ENCODE data around the gene MCCC1. TPM values are rescaled to one million over a fixed set of nuclear protein-coding genes. Genes with fewer than 3 reads are reported as not detected.

MCCC1 gene
- total RNA-seq, 1 experiment from 2014 or later, result 61.7 TPM

DNA sequence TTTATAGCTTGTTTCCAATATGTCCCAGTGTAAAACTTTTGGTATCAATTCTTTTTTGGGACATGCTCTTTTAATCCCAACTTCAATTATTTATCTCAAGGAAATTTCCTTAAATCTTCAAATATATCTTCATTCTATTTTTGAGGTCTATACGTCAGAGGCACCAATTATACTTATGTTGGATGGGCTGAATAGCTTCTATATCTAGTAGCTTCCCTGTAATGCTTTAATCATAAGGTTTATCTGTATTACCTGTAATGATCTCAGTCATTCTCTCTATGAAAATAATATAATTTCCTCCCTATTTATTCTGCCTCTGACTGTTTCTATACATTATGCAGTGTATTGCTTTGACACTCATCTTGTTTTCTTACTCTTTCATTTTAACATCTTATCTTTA lies 29.9 kb upstream of the MCCC1 start:
- Histone ChIP-seq H3K36me3 (ENCODE audit: insufficient read depth, low read length) (peaks cover 21% of the 10 kb centered on the region), H4K20me1 (ENCODE audit: insufficient read depth, low read depth, low read length) (no peaks in the 10 kb centered on the region), H3K4me2 (ENCODE audit: low read depth, low read length, poor library complexity, severe bottlenecking) (no peak overlapping the region), H3K4me1 (ENCODE audit: low read length) (peaks cover 48% of the 10 kb centered on the region), H3K27me3 (ENCODE audit: low read length) (no peaks in the 10 kb centered on the region), H3K9me2 (replicated peaks; ENCODE audit: insufficient read depth, low read length) (no peaks in the 10 kb centered on the region), H3K27ac (ENCODE audit: low read length) (0 out of 2 replicates have a peak overlapping the region, but pooled peaks have one; percentile 10), H3K79me2 (ENCODE audit: low read length) (no peaks in the 10 kb centered on the region), H3K4me3 (ENCODE audit: low read length) (no peak overlapping the region), H2AFZ (ENCODE audit: low read length) (no peak overlapping the region), H3K9ac (ENCODE audit: low read length) (no peak overlapping the region), H3K9me3 (ENCODE audit: low read length) (no peaks in the 10 kb centered on the region)
- no peak for DNase-seq

- no peaks in the 10 kb centered on the region for H3K79me2 ChIP-seq (ENCODE audit: low read length)
- peaks cover 50% of the 10 kb centered on the region for H3K4me1 ChIP-seq (ENCODE audit: low read length)
- H2AFZ ChIP-seq (ENCODE audit: low read length), result no peak overlapping the region
- H3K9me3 ChIP-seq (ENCODE audit: low read length), result no peaks in the 10 kb centered on the region
- no peak overlapping the region for H3K4me3 ChIP-seq (ENCODE audit: low read length)
- H4K20me1 ChIP-seq (ENCODE audit: insufficient read depth, low read depth, low read length), result no peaks in the 10 kb centered on the region
- no peaks in the 10 kb centered on the region for H3K27me3 ChIP-seq (ENCODE audit: low read length)
- H3K4me2 ChIP-seq (ENCODE audit: low read depth, low read length, poor library complexity, severe bottlenecking), result no peak overlapping the region
- H3K9ac ChIP-seq (ENCODE audit: low read length), result no peak overlapping the region
- no peaks in the 10 kb centered on the region for H3K9me2 ChIP-seq (replicated peaks; ENCODE audit: insufficient read depth, low read length)
- no peak for DNase-seq
- H3K36me3 ChIP-seq (ENCODE audit: insufficient read depth, low read length), result peaks cover 21% of the 10 kb centered on the region
- no peak overlapping the region; the same call in 1 of the 2 replicates for H3K27ac ChIP-seq (ENCODE audit: low read length)
These were observed 29.4 kb upstream of the MCCC1 start for GRCh38 chr3:183128709-183129108.

DNA sequence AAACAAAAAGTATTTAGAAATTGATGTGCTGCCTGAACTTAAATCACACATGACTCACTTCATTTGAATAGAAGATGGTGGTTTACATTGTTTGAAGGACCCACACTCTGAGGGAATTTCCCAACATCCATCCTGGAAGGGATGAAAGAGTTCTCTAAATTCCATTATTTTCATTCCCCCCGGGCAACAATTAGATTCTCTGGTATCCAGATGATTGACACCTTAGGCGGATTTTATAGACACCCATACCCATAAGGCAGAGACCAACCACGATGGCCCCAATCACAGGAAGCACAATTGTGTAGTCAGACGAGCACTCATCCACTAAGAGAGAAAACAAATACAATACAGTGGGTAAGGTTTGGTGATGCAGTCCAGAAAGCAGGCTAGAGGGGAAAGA lies 24.6 kb upstream of the MCCC1 start:
- H3K27ac ChIP-seq (ENCODE audit: low read length), result no peak overlapping the region; the same call in 1 of the 2 replicates
- no peaks in the 10 kb centered on the region for H3K9me2 ChIP-seq (replicated peaks; ENCODE audit: insufficient read depth, low read length)
- no peak overlapping the region for H3K4me3 ChIP-seq (ENCODE audit: low read length)
- DNase-seq, result no peak
- H3K4me2 ChIP-seq (ENCODE audit: low read depth, low read length, poor library complexity, severe bottlenecking), result no peak overlapping the region
- no peaks in the 10 kb centered on the region for H3K79me2 ChIP-seq (ENCODE audit: low read length)
- peaks cover 38% of the 10 kb centered on the region for H3K4me1 ChIP-seq (ENCODE audit: low read length)
- H4K20me1 ChIP-seq (ENCODE audit: insufficient read depth, low read depth, low read length), result no peaks in the 10 kb centered on the region
- no peaks in the 10 kb centered on the region for H3K9me3 ChIP-seq (ENCODE audit: low read length)
- no peak overlapping the region for H3K9ac ChIP-seq (ENCODE audit: low read length)
- H3K27me3 ChIP-seq (ENCODE audit: low read length), result no peaks in the 10 kb centered on the region
- peaks cover 1% of the 10 kb centered on the region for H3K36me3 ChIP-seq (ENCODE audit: insufficient read depth, low read length)
- H2AFZ ChIP-seq (ENCODE audit: low read length), result no peak overlapping the region

DNA sequence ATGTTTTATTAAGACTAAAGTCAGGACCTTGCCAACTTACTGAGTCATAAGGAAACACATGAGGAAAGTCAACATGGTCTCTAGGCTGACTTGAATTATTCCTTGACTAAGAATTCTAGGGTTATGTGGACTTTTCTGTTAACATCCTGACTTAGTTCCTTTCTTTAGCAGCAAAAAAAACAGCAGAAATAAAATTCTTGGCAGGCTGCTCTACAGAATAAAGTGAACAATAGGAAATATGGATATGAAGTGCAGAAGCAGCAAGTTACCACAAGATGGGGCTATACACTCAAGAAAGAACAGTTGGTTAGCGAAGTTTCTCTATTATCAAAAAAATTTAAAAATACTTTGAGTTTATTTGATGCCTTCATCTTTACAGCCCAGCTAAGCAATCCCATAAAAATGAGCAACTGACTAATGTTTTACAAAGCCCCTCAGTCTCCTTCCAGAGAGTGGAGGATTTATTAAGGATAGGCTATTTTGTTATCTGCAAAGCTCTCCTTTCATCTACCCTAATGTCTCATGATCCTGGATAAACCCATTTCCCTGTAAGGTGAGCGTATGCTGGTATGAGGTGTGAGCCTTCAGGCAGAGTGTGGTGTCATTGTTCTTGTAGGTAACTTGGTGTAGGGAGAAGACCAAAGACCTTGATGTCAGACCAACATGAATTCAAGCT lies 23.1 kb upstream of the MCCC1 start:
- H3K9ac ChIP-seq (ENCODE audit: low read length), result peak overlapping the region; percentile 25; the same call in 1 of the 2 replicates
- H3K27ac ChIP-seq (ENCODE audit: low read length), result peak overlapping the region; percentile 57
- H2AFZ ChIP-seq (ENCODE audit: low read length), result no peak overlapping the region
- H3K27me3 ChIP-seq (ENCODE audit: low read length), result no peaks in the 10 kb centered on the region
- H3K36me3 ChIP-seq (ENCODE audit: insufficient read depth, low read length), result no peaks in the 10 kb centered on the region
- H3K9me3 ChIP-seq (ENCODE audit: low read length), result no peaks in the 10 kb centered on the region
- H3K4me1 ChIP-seq (ENCODE audit: low read length), result peaks cover 32% of the 10 kb centered on the region
- no peaks in the 10 kb centered on the region for H3K79me2 ChIP-seq (ENCODE audit: low read length)
- H4K20me1 ChIP-seq (ENCODE audit: insufficient read depth, low read depth, low read length), result no peaks in the 10 kb centered on the region
- peak overlapping the region; percentile 35 for H3K4me2 ChIP-seq (ENCODE audit: low read depth, low read length, poor library complexity, severe bottlenecking)
- H3K9me2 ChIP-seq (replicated peaks; ENCODE audit: insufficient read depth, low read length), result no peaks in the 10 kb centered on the region
- peak; percentile 90 for DNase-seq
- H3K4me3 ChIP-seq (ENCODE audit: low read length), result no peak overlapping the region

DNA sequence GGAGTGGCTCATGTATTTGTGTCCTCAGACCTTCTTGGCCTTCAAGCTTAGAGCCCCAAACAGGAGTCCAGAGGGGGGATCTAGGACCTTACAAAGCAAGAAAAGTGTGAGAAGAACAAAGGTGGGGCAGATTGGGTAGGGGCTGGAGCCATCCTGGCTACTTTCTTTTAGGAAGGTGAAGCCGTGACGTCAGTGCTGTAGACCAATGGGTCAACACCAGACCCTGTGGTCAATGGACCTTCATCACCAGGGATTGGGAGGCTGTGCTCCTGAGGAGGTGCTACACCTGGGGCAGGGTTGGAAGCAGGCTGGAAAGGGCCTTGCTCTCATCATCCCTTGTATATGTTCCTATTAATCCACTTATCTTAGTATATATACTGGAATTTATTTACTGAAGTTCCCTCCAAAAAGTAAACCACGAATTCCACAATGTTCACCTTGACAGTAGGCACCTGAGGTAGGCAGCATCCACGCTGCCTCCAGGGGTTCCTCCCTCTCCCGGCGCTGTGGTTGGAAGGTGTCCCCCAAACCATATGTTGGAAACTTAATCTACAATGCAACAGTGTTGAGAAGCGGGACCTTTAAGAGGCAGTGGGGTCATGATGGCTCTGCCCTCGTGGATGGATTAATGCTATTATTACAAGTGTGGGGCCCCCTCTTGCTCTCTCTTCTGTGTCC lies 21.4 kb upstream of the MCCC1 start:
- Histone ChIP-seq H3K79me2 (ENCODE audit: low read length) (no peaks in the 10 kb centered on the region), H4K20me1 (ENCODE audit: insufficient read depth, low read depth, low read length) (no peaks in the 10 kb centered on the region), H3K9me3 (ENCODE audit: low read length) (no peaks in the 10 kb centered on the region), H3K9ac (ENCODE audit: low read length) (no peak overlapping the region), H3K9me2 (replicated peaks; ENCODE audit: insufficient read depth, low read length) (no peaks in the 10 kb centered on the region), H2AFZ (ENCODE audit: low read length) (no peak overlapping the region), H3K4me3 (ENCODE audit: low read length) (no peak overlapping the region), H3K27ac (ENCODE audit: low read length) (no peak overlapping the region), H3K4me2 (ENCODE audit: low read depth, low read length, poor library complexity, severe bottlenecking) (no peak overlapping the region), H3K36me3 (ENCODE audit: insufficient read depth, low read length) (no peaks in the 10 kb centered on the region), H3K27me3 (ENCODE audit: low read length) (no peaks in the 10 kb centered on the region), H3K4me1 (ENCODE audit: low read length) (peaks cover 43% of the 10 kb centered on the region)
- no peak for DNase-seq

DNA sequence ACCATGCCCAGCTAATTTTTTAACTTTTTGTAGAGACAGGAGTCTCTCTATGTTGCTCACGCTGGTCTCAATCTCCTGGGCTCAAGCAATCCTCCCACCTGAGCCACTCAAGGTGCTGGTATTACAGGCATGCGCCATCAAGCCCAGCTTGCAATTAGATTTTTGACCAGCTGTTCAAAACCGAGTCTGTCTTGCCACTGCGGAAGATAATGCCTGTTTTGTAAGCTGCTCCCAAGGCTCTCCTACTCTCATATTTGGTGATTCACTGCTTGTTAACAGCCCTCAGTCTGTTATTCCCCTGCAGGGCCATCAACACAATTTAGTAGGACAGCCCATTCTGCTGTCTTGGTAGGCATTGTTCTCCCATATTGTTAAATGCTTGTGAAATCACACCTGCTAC lies 17.8 kb upstream of the MCCC1 start:
- Histone ChIP-seq H3K4me2 (ENCODE audit: low read depth, low read length, poor library complexity, severe bottlenecking) (no peak overlapping the region), H3K4me3 (ENCODE audit: low read length) (no peak overlapping the region), H4K20me1 (ENCODE audit: insufficient read depth, low read depth, low read length) (no peaks in the 10 kb centered on the region)

DNA sequence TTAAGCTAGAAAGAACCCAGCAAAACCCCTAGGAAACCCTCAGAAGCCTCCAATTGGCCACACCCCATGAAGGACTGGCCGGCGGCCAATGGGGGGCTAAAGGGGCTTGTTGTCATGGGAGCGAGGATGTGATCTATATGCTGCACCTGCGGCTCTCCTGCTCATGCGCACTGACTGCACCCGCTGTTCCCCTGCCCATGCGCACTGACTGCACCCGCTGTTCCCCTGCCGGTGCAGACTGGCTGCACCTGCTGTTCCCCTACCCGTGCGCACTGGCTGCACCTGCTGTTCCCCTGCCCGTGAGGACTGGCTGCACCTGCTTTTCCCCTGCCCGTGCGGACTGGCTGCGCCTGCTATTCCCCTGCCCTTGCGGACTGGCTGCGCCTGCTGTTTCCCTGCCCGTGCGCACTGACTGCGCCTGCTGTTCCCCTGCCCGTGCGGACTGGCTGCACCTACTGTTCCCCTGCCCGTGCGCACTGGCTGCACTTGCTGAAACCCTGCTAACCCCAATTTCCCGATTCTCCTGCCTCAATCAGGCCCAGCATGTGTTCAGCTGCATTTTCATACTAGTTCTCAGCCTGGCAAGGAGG lies 16.8 kb upstream of the MCCC1 start:
- no peak overlapping the region for H3K27ac ChIP-seq (ENCODE audit: low read length)
- no peaks in the 10 kb centered on the region for H3K27me3 ChIP-seq (ENCODE audit: low read length)
- H4K20me1 ChIP-seq (ENCODE audit: insufficient read depth, low read depth, low read length), result no peaks in the 10 kb centered on the region
- DNase-seq, result peak; percentile 95
- peaks cover 31% of the 10 kb centered on the region for H3K4me1 ChIP-seq (ENCODE audit: low read length)
- no peak overlapping the region for H2AFZ ChIP-seq (ENCODE audit: low read length)
- H3K4me3 ChIP-seq (ENCODE audit: low read length), result no peak overlapping the region
- peak overlapping the region; percentile 18 for H3K4me2 ChIP-seq (ENCODE audit: low read depth, low read length, poor library complexity, severe bottlenecking)
- H3K9me2 ChIP-seq (replicated peaks; ENCODE audit: insufficient read depth, low read length), result no peaks in the 10 kb centered on the region
- H3K79me2 ChIP-seq (ENCODE audit: low read length), result no peaks in the 10 kb centered on the region
- H3K9me3 ChIP-seq (ENCODE audit: low read length), result no peaks in the 10 kb centered on the region
- no peak overlapping the region for H3K9ac ChIP-seq (ENCODE audit: low read length)
- no peaks in the 10 kb centered on the region for H3K36me3 ChIP-seq (ENCODE audit: insufficient read depth, low read length)

More for the DNA sequence above, 17.8 kb upstream of the MCCC1 start:
- no peaks in the 10 kb centered on the region for H3K27me3 ChIP-seq (ENCODE audit: low read length)
- H3K4me1 ChIP-seq (ENCODE audit: low read length), result peaks cover 31% of the 10 kb centered on the region
- no peaks in the 10 kb centered on the region for H3K79me2 ChIP-seq (ENCODE audit: low read length)
- DNase-seq, result no peak
- H2AFZ ChIP-seq (ENCODE audit: low read length), result no peak overlapping the region
- no peak overlapping the region for H3K27ac ChIP-seq (ENCODE audit: low read length)
- H3K36me3 ChIP-seq (ENCODE audit: insufficient read depth, low read length), result no peaks in the 10 kb centered on the region
- H3K9ac ChIP-seq (ENCODE audit: low read length), result no peak overlapping the region
- no peaks in the 10 kb centered on the region for H3K9me2 ChIP-seq (replicated peaks; ENCODE audit: insufficient read depth, low read length)
- no peaks in the 10 kb centered on the region for H3K9me3 ChIP-seq (ENCODE audit: low read length)

Data from Karpas-422 (cell line).